DND-41 (cell line): Measurements from ENCODE around the gene OR1L8.
"Not testable (repeated sequence)": the region's sequence is repeated elsewhere in the genome, so short reads cannot be mapped to it uniquely, and the experiment has no call there.

Source experiments
- ATAC-seq: fragments of 200-7000 bp; cut with Tn5 transposase; 3 replicates; pipeline ENCODE4 v1.9.1; 2021; ENCODE audit warnings: low read depth; ENCODE audit not compliant: insufficient read depth
- DNase-seq: peaks from one replicate; pipeline ENCODE4 v3.0.0-alpha.2; 2020
- H2AFZ ChIP-seq: 2 replicates; pipeline ENCODE4 v1.6.0; 2012; ENCODE audit warnings: low read depth, low read length
- H3K27ac ChIP-seq: 2 replicates; pipeline ENCODE4 v1.5.1; 2012; ENCODE audit warnings: low read length, inconsistent platforms
- H3K27me3 ChIP-seq: fragments of 200-600 bp; sonication (generic); 2 replicates; pipeline ENCODE4 v1.6.0; 2012; ENCODE audit warnings: low read length, mild to moderate bottlenecking, inconsistent platforms; ENCODE audit not compliant: insufficient read depth, poor library complexity
- H3K36me3 ChIP-seq: 2 replicates; pipeline ENCODE4 v1.5.1; 2012; ENCODE audit warnings: low read length, inconsistent platforms; ENCODE audit not compliant: insufficient read depth
- H3K4me1 ChIP-seq: 2 replicates; pipeline ENCODE4 v1.5.1; 2012; ENCODE audit warnings: mild to moderate bottlenecking, low read length; ENCODE audit not compliant: insufficient read depth
- H3K4me2 ChIP-seq: 2 replicates; pipeline ENCODE4 v1.6.0; 2012; ENCODE audit warnings: mild to moderate bottlenecking, moderate library complexity, low read length, inconsistent platforms; ENCODE audit not compliant: insufficient read depth
- H3K4me3 ChIP-seq, 2 experiments: fragments of 200-600 bp in 1 of 2; shearing (Covaris generic) in 1 of 2; 2 replicates each; pipeline ENCODE4 v1.5.1; 2012 to 2016; ENCODE audit warnings: inconsistent platforms in 2 of 2, low read length in 2 of 2, mild to moderate bottlenecking in 2 of 2, low read depth in 1 of 2, moderate library complexity in 1 of 2
- H3K79me2 ChIP-seq: 2 replicates; pipeline ENCODE4 v1.6.0; 2012; ENCODE audit warnings: low read length, inconsistent platforms; ENCODE audit not compliant: insufficient read depth
- H3K9ac ChIP-seq: 2 replicates; pipeline ENCODE4 v1.6.0; 2012; ENCODE audit warnings: low read depth, mild to moderate bottlenecking, inconsistent platforms, low read length, moderate library complexity
- H3K9me3 ChIP-seq: 2 replicates; pipeline ENCODE4 v1.5.1; 2012; ENCODE audit warnings: low read length, moderate library complexity, mild to moderate bottlenecking, inconsistent platforms; ENCODE audit not compliant: insufficient read depth, severe bottlenecking
- H4K20me1 ChIP-seq: 2 replicates; pipeline ENCODE4 v1.6.0; 2012; ENCODE audit warnings: low read length; ENCODE audit not compliant: insufficient read depth
- CTCF ChIP-seq: IDR thresholded peaks from 2 replicates; pipeline ENCODE4 v1.5.1; 2012; ENCODE audit warnings: borderline replicate concordance, low read length, moderate library complexity, mild to moderate bottlenecking; ENCODE audit not compliant: poor library complexity, severe bottlenecking; ENCODE audit errors: extremely low read depth
- EZH2 ChIP-seq: IDR thresholded peaks from 3 replicates; pipeline ENCODE4 v1.6.1; 2012; ENCODE audit warnings: borderline replicate concordance, low read depth, mild to moderate bottlenecking, moderate library complexity, low read length, inconsistent platforms; ENCODE audit not compliant: severe bottlenecking

Gene OR1L8

GRCh38 chr9:122583284-122583683 lies at the start of gene OR1L8:
TSS of gene OR1L8 (minus strand) at chr9:122583384. CDS start at chr9:122568477, 14,907 bp downstream.
- not testable (repeated sequence) for ATAC-seq, H3K27me3 ChIP-seq, H4K20me1 ChIP-seq, H3K4me1 ChIP-seq, H3K4me3 ChIP-seq, H3K27ac ChIP-seq, H2AFZ ChIP-seq, DNase-seq, H3K4me2 ChIP-seq, H3K36me3 ChIP-seq, H3K79me2 ChIP-seq, H3K9me3 ChIP-seq, H3K9ac ChIP-seq

GRCh38 chr9:122619996-122620395 lies 36.8 kb upstream of the OR1L8 start:
- no peak overlapping the region for H3K4me2 ChIP-seq
- no peak overlapping the region for H2AFZ ChIP-seq
- H3K4me3 ChIP-seq = no peak overlapping the region
- H3K4me1 ChIP-seq = no peaks in the 10 kb centered on the region
- no peak overlapping the region for H3K27ac ChIP-seq
- no peaks in the 10 kb centered on the region for H3K36me3 ChIP-seq
- ATAC-seq (no peak), DNase-seq (no peak)
- no peaks in the 10 kb centered on the region for H3K79me2 ChIP-seq
- H4K20me1 ChIP-seq = no peaks in the 10 kb centered on the region
- H3K27me3 ChIP-seq = no peaks in the 10 kb centered on the region
- H3K9me3 ChIP-seq = no peaks in the 10 kb centered on the region
- no peak overlapping the region for H3K9ac ChIP-seq
- TF ChIP-seq CTCF (no peak), EZH2 (no peak)

GRCh38 chr9:122614362-122614761 lies 31.2 kb upstream of the OR1L8 start, which contains the start of gene OR1Q1:
TSS of gene OR1Q1 (plus strand) at chr9:122614738. CDS start at chr9:122614738, 0 bp downstream.
- TF ChIP-seq CTCF = no peak
- TF ChIP-seq EZH2 = no peak
- Histone ChIP-seq H3K27ac (no peak within 1 kb of the TSS), H3K79me2 (no peaks in the 10 kb centered on the region), H3K9ac (no peak within 1 kb of the TSS), H3K4me2 (no peak within 1 kb of the TSS), H2AFZ (no peak within 1 kb of the TSS), H3K4me1 (no peaks in the 10 kb centered on the region), H3K4me3 (no peak within 1 kb of the TSS), H3K36me3 (no peaks in the 10 kb centered on the region), H3K27me3 (no peaks in the 10 kb centered on the region), H4K20me1 (no peaks in the 10 kb centered on the region), H3K9me3 (no peaks in the 10 kb centered on the region)
- no peak for ATAC-seq
- no peak for DNase-seq

- no peaks in the 10 kb centered on the region for H3K36me3 ChIP-seq
- H3K4me2 ChIP-seq = no peak overlapping the region
- no peak overlapping the region for H3K9ac ChIP-seq
- DNase-seq (no peak), ATAC-seq (no peak)
- H3K4me1 ChIP-seq = no peaks in the 10 kb centered on the region
- H3K79me2 ChIP-seq = no peaks in the 10 kb centered on the region
- peaks cover 5% of the 10 kb centered on the region for H3K27me3 ChIP-seq
- TF ChIP-seq CTCF = no peak
- TF ChIP-seq EZH2 = no peak
- H3K27ac ChIP-seq = no peak overlapping the region
- no peak overlapping the region for H2AFZ ChIP-seq
- no peak overlapping the region for H3K4me3 ChIP-seq
- H4K20me1 ChIP-seq = no peaks in the 10 kb centered on the region
- H3K9me3 ChIP-seq = no peaks in the 10 kb centered on the region
Measured at GRCh38 chr9:122609804-122610203, 26.6 kb upstream of the OR1L8 start.
